ENCODE results near the gene NKD2.
"Not testable (repeated sequence)": the region's sequence is repeated elsewhere in the genome, so short reads cannot be mapped to it uniquely, and the experiment has no call there.

The NKD2 gene

DNA sequence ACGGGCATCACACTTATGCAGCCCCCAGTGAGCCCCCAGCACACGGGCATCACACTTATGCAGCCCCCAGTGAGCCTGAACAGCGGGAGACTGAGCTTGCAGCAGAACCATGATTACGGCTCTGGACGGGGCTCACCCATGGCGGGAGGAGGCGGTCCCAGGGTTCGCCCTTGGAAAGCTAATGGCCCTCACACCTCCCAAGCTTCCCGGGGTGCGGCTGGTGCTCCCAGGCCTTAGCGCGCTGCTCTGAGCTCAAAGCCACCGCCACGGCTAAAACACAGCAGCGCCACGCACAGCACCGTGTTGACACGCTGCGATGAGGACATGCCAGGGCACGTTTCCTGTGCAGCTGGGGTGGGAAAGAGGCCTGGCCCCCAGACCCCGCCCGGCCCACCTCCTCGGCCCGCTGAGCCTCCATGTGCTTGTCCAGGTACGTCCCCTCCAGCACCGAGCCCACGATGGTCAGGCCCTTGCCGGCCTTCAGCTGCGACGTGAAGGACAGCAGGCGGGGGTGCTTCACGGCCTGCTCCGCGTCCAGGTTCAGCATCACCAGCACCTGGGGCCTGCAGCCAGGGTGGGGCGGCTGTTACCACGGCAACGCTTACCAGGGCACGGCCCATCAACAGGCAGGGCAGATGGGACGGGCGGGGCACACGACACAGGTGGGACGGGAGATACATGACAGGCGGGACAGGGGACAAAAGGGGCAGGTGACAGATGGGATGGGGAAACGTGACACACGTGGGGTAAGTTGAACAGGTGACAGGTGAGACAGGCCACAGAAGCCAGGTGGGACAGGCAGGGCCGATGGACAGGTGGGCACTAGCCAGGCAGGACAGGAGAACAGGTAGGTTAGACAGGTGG, 64.9 kb downstream of the NKD2 start:
- no peak for DNase-seq (ENCODE audit: low spot score)

DNA sequence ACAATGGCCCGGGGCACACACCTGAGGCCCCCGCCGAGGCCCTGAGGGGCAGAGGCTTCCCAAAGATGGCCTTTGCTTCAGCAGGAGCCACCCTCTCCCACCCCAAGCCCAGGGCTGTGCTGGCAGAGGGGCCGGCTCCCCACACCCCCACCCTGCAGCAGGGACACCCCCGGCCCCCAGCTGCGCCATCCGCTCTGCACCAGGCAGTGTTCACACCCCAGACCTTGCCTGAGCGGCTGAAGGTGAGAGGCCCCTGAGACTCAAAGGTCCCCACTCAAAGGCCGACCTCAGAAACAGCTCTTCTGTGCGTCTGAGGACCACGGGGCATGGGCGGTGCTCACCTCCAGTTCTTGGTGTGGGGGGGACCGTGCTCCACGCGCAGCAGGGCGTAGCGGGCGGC, 65.6 kb downstream of the NKD2 start:
- no peak for DNase-seq (ENCODE audit: low spot score)

DNA sequence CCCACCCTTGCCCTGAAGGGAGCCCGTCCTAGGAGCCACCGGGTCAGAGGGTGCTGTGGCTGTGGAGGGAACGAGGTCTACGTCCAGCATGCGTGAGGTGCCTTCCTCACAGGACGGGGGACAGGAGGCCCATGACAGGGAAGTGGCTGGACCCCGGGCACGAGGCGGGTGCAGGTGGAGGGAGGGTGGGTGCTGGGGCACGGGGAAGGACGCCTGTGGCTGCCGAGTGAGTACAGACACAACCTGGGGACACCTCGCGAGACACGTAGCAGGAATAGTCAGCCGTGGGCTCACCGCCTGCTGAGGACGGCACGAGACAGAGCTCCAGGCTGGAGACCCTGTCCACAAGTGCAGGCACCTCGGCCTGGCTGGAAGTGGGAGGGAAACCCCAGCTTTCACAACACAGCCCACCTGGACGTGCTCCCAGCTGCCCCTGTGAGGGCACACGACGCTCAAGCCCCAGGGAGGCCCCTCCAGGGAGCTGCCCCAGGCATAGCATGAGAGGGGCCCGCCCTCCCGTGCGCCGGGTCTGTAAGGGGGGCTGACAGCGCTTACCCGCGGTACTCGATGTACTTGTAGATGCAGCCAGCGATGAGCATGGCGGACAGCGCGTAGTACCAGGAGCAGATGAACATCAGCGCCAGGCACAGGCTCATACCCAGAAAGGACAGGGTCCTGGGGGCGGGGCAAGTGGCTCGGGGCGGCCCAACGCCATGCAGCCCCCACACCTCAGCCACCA, 66.4 kb downstream of the NKD2 start:
- no peak for DNase-seq (ENCODE audit: low spot score)

DNA sequence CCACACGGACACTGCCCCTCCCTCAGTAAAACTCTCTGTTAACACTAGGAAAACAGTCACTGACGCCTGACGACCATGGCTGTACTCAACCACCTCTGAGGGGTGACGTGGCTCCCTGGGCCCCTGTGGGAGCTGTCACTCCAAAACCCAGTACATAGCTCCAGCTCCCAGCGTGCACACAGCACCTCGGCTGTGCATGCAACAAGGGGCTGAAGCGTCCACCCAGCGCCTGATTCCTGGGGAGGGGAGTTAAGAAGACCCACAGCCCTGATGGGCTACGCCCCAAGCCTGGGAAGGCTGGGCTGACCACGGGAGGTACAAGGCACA, 66.9 kb downstream of the NKD2 start:
- no peak for DNase-seq (ENCODE audit: low spot score)

DNA sequence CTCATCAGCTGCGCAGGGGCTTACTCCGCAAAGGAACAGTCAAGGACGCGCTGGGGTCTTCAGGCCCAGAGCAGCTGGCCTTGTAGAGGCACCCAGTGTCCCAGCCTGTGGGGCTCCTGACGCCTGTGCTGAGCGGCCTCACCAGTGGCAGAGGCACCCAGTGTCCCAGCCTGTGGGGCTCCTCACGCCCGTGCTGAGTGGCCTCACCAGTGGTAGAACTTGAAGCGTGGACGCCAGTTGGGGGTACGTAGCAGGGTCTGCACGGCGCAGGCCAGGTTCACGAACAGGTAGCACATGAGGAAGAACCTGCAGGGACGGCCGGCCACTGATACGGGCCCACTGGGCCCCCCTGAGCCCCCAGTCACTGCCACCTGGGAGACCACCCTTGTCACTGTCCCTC, 67.3 kb downstream of the NKD2 start:
- DNase-seq (ENCODE audit: low spot score), result no peak

DNA sequence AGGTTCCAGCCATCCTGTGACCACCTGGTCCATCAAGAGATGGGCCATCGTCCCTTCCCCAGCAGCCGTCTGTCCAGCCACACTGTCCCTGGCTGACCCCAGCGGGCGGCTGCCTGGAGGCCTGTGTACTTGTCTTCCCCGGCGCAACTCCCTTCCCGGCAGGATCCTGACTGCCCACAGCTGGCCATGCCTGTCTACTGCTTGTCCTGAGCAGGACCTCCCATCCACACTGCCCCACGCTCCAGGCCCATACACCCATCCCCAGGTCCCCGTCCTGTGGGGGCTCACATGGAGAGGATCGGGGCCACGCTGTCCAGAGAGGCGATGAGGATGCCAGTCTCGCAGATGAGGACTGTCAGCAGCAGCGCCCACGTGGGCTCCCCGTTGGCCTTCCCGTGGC, 67.8 kb downstream of the NKD2 start:
- no peak for DNase-seq (ENCODE audit: low spot score)

DNA sequence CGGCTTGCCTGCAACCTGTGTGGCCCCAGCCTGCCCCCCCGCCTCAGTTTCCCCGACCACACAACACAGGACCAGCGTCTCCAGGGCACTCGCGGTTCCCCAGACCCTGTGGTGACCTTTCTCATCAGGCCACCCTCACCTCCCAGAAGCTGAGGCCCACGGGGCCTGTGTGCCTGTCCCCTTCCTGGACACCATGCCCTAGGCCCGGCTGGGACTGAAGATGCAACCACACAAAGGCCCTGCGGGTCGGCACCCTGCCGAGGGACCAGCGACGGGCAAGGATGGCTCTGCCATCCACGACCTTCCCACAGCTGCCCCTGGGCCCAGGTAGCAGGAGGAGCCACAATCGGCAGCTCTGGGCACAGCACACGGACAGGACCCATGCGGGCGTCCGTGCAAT, 68.4 kb downstream of the NKD2 start:
- no peak for DNase-seq (ENCODE audit: low spot score)

DNA sequence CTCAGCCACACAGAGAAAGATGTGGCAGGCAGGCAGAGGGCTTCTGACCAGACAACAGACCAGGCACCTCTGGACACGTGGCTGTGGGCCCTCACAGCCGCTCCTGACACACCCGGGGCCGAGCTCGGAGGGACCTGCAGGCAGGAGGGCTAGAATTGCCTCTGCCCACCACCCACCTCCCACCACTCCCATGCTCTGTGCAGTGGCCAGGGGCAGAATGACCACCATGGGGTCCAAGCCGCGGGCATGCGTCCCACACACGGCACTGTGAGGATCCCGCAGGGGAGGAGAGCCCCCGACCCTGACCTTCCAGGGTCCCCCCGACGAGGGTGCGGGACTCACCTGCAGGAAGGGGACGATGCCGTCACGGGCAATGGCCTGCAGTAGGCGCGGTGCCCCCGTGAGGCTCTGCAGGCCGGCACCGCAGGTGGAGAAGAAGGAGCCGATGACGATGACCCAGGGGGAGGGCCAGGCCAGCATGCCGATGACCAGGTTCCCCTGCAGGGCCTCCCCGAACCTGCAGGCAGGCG, 69.0 kb downstream of the NKD2 start:
- no peak for DNase-seq (ENCODE audit: low spot score)

DNA sequence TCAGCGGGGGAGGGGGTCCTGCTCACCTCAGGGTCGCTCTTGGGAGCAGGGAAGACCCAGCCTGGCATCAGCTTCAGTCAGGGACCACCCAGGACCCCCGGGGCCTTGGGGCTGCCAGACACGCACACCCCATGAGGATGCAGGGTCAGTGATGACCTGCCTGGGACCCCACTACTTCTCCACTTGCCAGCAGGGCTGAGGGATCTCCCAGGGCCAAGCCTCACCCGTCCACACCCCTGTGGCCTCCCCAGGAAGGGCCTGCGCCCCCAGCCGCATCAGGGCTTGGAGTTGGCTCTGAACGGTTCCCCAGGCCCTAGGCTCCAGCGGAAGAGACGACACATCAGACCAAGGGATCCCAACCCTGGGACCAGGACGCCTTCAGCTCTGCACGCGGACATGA, 69.6 kb downstream of the NKD2 start:
- DNase-seq (ENCODE audit: low spot score), result no peak

DNA sequence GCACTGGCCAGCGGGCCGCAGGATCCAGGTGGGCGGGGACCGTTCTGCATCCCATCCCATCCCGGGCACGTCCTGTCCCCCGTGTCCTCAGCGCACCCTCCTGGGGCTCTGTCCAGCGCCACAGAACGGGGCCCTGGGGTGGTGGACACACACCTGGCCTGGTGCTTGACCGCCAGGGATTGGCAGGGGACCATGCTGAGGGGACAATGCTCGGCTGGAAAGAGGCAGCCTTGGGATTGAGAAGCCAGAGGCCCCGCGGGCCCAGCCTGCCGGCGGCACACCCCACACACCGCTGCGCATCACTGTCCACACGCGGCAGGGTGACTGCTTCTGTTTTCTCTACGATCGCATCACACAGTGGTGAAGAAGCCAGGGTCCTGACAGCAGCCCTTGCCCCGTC, 70.2 kb downstream of the NKD2 start:
- no peak for DNase-seq (ENCODE audit: low spot score)

DNA sequence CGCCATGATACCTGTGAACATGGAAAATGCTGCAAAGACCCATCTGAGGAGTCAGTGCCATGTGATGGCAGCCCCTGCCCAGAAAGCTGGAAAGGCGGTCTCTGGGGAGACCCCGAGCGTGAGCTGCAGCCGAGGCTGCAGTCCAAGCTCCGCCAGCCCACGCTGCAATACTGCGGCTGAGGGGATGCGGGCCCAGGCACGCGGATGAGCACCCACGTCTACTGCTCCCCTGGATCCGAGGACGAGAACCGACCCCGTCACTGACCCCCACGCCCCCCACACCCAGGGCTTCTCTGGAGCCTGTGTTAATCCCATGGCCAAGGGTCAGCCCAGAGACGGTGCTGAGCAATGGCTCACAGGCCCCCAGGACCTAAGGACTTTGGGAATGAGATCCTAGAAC, 70.9 kb downstream of the NKD2 start:
- no peak for DNase-seq (ENCODE audit: low spot score)

DNA sequence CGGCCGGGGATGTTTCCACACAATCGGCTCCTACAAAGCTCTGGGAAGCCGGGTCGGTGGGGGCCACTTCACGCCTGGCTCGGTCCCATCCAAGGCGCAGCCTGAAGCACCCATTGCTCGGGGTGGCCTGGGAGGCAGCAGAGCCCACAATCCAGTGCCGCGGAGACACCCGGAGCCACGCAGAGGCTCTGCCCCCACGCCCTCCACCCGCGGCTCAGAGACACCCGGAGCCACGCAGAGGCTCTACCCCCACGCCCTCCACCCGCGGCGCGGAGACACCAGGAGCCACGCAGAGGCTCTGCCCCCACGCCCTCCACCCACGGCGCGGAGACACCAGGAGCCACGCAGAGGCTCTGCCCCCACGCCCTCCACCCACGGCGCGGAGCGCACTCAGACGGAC, 71.4 kb downstream of the NKD2 start:
- DNase-seq (ENCODE audit: low spot score), result no peak

DNA sequence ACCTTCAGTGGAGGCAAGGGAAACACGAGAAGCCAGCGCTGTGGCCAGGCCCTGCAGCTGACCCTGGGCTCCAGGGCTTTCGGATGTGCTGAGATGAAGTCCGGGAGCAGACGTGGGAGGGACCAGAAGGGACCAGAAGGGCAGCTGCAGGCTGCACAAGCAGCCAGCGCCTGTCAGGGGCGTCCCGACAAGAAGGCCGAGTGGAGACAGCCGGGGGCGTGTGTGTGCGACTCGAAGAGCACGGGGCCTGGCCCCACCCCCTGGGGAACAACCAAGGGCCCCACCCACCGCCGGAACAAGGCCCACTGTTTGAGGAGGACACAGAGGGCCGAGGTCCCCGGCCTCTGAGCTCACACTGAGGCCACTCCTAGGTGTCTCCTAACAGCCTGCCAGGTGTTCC, 71.8 kb downstream of the NKD2 start:
- DNase-seq (ENCODE audit: low spot score), result no peak

DNA sequence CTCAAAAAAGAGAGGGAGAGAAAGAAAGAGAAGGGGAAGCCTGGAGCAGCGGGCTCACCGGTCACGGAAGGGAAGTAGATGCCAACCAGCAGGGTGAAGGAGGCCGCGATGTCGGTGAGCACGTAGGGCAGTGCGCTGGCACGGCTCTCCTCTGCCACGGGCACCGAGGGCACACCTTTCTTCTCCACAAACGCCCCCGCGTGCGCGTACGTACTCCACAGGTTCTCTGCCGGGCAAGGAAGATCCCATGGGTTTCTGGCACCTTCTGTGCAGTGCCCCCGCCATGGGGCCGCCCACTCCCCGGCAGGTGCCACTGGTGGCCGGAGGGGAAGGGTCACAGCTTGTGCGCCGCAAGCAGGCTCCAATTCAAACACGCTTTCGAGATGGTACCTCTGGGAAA, 72.9 kb downstream of the NKD2 start:
- no peak for DNase-seq (ENCODE audit: low spot score)

DNA sequence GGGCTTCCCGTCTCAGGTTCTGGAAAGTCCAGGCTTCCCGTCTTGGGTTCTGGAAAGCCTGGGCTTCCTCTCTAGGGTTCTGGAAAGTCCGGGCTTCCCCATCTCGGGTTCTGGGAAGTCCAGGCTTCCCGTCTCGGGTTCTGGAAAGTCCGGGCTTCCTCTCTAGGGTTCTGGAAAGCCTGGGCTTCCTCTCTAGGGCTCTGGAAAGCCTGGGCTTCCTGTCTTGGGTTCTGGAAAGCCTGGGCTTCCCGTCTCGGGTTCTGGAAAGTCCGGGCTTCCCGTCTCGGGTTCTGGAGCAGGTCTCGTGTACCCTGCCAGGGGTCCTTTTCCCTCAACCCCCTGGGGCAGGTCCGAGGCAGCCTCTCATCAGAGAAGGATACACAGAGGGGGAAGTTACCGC, 74.4 kb downstream of the NKD2 start:
- DNase-seq (ENCODE audit: low spot score), result not testable (repeated sequence)

DNA sequence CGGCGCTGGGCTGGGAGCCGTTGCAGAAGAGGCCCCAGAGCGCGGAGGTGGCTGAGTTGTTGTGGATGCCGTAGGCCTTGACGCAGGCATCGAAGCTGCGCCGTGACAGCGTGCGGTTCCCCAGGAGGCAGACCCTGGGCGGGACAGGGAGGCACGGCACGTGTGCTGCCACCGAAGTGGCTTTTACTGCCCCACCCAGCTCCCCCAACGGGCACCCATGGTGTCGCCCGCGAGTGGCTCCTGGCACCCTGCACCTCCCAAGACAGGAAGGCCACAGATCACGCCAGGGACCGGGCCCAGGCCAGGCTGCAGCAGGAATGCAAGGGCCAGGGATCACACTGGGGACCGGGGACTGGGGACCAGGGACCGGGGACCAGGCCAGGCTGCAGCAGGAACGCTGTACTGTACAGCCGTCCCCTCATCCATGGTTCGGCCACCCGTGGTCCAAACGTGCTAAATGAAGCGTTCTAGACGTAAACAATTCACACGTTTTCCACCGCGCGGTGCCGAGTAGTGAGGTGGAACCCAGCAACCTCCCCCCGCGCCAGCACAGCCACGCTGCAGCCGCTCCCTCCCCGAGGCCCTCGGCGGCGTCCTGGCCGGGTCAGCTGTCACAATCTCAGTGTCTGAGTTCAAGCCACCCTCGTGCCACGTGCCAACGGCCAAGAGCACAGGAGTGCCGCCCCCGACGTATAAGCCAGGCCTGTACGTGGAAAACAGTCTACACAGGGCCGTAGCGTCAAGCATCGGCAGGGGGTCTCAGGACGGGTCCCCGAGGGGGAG, 75.4 kb downstream of the NKD2 start:
- DNase-seq (ENCODE audit: low spot score), result no peak

DNA sequence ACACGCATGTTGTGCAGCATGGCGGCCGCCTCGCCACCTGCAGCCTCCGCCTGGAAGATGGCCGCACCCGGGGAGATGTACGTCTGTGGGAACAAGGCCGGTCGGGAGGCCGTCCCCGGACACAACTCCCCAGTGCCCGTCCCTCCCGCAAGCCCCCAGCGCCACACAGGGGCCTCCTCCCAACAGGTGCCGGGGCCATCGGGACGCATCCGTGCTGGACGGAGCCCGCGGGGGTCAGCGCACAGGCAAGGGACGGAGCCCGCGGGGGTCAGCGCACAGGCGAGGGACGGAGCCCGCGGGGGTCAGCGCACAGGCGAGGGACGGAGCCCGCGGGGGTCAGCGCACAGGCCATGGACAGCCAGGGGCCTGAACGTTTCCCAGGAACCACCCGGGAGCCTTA, 76.8 kb downstream of the NKD2 start:
- no peak for DNase-seq (ENCODE audit: low spot score)

DNA sequence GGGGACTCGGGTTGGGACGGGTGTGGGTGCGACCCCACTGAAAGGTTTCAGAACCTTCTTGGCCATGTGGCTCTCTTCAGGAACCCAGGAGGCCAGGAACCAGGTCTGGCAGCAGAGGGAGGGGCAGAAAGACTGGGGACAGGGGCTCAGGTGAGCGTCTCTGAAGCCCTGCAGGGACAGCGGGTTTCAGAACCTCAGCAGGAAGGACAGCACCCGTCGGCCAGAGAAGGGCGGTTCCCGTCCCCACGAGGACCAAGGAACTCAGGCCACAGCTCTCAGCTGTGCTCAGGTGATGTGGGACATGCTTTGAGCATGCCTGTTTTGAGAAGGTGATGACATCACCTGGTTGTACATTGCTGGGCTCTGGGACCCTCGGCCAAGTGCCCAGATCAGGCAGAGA, 77.5 kb downstream of the NKD2 start:
- no peak for DNase-seq (ENCODE audit: low spot score)

DNA sequence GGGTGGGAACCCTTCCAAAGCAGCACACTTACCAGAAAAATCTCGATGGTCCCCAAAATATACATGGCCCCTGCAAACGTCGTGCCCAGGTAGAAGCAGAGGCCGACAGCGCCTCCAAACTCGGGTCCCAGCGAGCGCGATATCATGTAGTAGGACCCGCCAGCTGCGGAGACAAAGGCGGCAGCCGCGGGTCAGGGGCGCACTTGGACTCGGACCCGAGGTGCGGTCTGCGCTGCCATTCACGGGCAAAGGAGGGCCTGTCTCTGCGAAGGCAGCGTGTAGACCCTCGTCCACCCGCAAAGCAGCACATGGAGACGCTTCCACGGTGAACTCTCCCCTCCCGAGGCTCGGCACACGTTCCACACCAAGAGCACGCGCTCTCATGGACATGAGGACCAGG, 78.3 kb downstream of the NKD2 start:
- DNase-seq (ENCODE audit: low spot score), result no peak

DNA sequence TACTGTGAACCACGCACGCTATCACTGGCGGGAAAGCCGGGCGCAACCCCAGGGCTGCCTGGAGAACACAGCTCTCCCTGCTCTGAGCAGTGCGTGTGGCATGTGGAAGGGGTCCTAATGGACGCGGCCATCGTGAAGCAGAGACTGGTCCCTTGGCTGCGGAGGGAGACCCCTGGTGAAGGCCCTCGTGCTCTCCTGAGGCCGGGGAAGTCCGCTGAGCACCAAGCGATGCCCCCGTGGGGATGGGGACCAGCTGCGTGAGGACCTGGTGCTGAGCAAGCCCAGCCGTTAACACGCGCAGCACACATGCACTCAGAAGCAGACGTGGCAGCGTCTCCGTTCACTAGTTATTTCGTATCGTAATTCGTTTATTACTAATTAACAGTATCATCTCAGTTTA, 78.8 kb downstream of the NKD2 start:
- DNase-seq (ENCODE audit: low spot score), result no peak

DNA sequence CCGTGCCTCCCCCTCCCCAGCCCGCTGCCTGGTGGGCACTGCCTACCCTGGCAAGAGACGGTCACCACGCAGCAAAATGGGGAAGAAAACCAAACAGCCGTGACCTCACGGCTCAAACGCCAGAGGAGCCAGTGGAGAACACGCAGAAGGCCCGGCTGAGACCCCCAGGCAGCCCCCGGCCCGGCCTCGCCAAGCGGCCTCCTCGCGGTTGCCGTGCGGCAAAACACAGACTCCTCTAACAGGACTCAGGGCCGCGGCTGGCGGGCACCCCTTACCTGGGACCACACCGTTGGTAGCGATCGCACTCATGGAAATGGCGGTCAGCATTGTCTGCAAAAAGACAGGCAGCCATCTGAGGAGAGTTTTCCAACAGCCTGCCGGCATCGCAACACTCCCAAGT, 79.4 kb downstream of the NKD2 start:
- DNase-seq (ENCODE audit: low spot score), result no peak
